ENCODE measurements around the gene CHRNA10. TPM values are rescaled to one million over a fixed set of nuclear protein-coding genes. Genes with fewer than 3 reads are reported as not detected.
"Not testable (repeated sequence)": the region's sequence is repeated elsewhere in the genome, so short reads cannot be mapped to it uniquely, and the experiment has no call there.

CHRNA10 gene
- polyA plus RNA-seq, 1 donor = 5.7 TPM

DNA sequence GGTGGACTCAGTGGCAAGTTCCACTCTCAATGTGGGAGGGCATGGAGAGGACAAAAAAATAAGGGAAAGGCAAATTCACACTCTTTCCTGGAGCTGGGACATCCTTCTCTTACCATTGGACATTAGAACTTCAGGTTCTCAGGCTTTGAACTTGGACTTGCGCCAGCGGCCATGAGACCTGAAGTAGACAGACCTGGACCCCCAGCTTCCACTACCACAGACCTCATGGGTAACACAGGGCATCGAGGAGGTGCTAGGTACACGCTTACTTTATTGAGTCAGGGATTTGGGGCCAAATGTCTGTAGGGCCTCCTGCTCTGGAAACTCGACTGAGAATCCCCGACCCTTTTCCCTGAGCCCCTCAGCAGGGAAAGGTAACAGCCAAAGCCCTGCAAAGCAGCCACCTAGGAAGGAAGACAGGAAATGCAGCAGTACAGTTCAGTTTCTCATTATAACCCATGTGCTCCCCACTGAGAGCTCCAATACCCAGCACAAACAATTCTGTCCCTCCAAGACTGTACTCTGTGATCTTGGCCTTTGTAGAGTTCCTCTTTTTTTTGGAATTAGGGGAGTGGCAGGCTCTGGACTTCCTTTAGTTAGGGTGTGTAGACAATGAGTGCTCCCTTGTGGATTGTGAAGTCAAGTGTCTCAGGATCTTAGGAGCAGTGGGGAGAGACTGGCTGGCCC lies 5.7 kb downstream of the CHRNA10 start:
- no peak for DNase-seq (ENCODE audit: low read depth)

DNA sequence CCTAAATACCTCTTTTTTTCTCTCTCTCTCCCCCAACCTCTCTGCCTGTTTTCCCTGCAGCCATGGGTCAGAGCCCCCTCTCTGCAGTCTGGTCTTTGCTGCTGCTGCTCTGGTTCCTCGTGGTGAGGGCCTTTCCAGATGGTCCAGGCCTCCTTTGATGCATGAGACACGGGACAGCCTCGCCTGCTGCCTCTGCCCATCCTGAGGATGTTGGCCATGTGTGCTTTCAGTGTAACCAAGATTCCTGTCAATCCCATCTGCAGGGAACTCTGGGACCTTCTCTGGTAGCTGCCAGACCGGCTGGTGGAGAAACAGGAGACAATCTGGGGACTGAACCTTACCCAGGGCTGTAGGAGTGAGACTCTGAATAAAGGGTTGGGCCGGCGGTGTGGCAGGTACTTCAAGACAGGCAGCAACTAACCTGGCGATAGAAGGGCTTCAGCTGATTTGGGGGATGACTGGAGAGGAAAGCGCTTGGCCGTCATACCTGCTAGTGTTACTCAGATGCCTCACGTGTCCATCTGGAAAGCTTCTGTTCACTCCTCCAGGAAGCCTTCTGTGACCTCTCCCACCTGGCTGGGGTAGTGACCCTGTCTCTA lies 7.1 kb downstream of the CHRNA10 start:
- no peak for DNase-seq (ENCODE audit: low read depth)

DNA sequence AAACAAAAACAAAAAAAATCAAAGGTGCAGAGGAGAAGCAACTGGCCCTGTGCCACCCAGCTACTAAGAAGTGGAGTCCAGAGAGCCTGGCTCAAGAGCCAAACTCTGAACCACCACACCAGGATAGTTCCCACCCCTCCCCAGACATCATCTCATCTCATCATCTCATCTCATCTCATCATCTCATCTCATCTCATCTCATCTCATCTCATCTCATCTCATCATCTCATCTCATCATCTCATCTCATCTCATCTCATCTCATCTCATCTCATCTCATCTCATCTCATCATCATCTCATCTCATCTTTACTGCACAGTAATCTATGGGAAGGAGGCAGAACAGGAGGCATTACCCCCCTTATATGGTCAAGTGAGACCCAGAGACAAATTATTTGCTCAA lies 8.3 kb downstream of the CHRNA10 start:
- no peak for DNase-seq (ENCODE audit: low read depth)

DNA sequence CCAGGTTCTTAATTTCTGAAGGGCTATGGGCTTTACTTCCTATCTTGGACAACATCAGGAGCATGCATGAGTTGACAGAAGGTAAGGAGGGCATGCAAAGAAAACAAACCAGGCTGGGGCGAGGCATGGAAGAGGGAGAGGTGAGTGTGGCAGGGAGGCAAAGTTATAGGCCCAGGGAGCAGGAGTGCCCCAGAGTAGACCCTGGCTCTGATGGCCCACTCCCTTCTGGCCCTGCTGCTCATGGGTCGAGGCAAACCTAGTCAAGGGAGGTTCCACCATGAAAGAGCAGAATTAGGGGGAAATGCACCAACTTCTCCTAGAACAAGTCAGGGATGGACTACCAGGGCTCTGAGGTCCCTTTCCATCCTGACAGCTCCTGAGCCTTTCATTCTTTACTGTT lies 10.2 kb downstream of the CHRNA10 start:
- DNase-seq (ENCODE audit: low read depth) = no peak

DNA sequence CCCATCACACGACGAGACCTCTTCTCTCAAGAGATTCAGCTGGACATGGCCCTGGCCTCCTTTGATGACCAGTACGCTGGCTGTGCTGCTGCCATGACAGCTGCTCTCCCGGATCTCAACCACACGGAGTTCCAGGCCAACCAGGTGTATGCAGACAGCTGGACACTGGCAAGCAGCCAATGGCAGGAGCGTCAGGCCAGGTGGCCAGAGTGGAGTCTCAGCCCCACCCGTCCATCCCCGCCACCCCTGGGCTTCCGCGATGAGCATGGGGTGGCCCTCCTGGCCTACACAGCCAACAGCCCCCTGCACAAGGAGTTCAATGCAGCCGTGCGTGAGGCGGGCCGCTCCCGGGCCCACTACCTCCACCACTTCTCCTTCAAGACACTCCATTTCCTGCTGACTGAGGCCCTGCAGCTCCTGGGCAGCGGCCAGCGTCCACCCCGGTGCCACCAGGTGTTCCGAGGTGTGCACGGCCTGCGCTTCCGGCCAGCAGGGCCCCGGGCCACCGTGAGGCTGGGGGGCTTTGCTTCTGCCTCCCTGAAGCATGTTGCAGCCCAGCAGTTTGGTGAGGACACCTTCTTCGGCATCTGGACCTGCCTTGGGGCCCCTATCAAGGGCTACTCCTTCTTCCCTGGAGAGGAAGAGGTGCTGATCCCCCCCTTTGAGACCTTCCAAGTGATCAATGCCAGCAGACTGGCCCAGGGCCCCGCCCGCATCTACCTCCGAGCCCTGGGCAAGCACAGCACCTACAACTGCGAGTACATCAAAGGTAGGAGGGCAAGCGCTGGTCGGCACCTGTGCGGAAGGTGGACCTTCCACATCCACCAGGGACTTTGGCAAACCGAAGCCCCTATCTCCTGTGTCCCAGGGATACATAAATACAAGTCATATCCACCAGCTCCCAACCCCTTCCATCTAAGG lies 11.3 kb downstream of the CHRNA10 start:
- DNase-seq (ENCODE audit: low read depth) = no peak

DNA sequence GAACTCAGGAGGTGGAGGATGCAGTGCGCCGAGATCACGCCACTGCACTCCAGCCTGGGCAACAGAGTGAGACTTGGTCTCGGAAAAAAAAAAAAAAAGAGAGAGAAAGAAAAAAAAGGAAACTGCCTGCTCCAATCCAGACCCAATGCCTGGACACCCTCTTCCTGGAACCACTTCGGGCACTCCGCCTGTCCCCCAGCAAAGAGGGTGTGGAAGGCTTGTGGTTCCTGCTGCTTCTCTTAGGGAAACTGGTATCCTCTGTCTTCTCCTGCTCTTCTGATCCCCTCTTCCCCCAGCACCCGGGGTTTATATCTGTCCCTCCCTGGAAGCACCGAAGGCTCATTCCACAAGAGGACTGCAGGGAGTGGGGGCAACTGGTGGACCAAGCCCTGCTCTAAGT lies 12.9 kb downstream of the CHRNA10 start:
- DNase-seq (ENCODE audit: low read depth) = no peak

DNA sequence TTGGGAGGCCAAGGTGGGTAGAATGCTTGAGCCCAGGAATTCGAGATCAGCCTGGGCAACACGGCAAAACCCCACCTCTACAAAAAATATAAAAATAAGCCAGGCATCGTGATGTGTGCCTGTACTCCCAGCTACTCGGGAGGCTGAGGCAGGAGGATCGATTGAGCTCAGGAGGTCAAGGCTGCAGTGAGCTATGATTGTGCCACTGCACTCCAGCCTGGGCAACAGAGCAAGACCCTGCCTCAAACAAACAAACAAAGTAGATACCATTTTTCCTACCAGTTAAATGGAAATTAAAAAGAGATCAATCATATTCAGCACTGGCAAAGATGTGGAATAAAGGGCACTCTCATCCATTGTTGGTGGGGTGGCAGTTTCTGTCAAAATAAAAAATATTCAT lies 13.9 kb downstream of the CHRNA10 start:
- DNase-seq (ENCODE audit: low read depth) = not testable (repeated sequence)

DNA sequence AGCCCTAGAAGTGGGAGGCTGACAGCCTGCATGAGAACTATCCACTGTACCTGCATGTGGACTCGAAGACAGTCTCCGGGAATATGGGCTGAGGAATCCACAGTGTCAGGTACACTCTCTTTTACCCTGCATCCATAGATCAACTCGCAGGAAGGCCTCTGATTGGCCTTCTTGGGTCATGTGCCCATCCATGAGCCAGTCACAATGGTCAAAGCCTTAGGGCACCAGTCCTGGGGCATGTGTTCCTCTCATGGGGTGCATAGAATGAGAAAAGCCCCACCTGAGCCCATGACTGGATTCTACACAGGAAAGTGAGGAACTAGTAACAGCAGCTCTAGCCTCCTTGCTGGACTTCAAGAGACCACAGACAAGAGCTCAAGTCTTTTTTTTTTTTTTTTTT lies 15.6 kb downstream of the CHRNA10 start:
- no peak for DNase-seq (ENCODE audit: low read depth)

DNA sequence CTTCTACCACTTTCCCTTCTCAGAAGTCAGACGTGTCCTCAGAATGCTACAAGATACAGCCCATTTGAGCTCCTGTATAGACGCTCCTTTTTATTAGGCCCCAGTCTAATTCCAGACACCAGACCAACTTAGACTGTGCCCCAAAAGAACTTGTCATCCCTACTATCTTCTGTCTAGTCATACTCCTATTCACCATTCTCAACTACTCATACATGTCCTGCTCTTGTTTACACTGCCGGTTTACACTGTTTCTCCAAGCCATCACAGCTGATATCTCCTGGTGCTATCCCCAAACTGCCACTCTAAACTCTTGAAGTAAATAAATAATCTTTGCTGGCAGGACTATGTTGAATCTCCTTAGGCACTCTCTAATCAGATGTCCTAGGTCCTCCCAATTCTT lies 18.7 kb downstream of the CHRNA10 start:
- not testable (repeated sequence) for DNase-seq (ENCODE audit: low read depth)

DNA sequence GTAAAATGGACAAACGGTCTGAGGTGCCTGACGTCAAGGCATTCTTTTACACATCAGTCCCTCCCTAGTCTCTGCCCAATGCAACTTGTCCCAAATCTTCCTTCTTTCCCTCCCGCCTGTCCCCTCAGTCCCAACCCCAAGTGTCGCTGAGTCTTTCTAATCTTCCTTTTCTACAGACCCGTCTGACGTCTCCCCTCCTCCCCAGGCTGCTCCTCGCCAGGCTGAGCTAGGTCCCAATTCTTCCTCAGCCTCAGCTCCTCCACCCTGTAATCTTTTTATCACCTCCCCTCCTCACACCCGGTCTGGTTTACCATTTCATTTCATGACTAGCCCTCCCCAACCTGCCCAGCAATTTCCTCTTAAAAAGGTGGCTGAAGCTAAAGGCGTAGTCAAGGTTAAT lies 21.8 kb downstream of the CHRNA10 start:
- DNase-seq (ENCODE audit: low read depth) = not testable (repeated sequence)

DNA sequence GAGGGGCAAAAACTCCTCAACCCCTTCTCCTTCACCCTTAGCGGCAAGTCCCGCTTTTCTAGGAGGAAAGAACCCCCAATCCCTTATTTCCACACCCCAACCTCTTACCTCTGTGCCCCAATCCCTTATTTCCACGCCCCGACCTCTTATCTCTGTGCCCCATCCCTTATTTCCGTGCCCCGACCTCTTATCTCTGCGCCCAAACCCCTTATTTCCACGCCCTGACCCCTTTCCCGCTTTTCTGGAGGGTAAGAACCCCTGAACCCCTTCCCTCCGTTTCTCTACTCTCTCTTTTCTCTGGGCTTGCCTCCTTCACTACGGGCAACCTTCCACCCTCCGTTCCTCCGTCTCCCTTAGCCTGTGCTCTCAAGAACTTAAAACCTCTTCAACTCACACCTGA lies 22.3 kb downstream of the CHRNA10 start:
- not testable (repeated sequence) for DNase-seq (ENCODE audit: low read depth)

DNA sequence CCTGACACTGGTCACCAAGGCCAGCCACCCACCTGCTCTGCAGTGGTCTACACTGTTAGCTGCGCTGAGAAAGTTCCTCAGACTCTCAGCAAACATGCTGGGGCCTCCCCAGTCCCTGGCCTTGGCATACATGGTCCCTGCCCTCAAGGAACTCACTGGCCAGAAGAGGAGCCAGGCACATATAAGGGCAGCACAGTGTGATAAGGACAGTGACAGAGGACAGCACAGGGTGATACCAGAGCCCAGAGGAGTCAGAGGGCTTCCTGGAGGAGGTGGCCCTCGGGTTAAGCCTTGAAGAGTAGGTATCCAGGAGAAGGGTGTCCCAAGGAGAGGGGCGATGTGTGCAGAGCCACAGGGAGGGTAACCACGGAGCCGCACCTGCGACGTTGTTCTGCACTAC lies 25.6 kb downstream of the CHRNA10 start:
- DNase-seq (ENCODE audit: low read depth) = no peak

DNA sequence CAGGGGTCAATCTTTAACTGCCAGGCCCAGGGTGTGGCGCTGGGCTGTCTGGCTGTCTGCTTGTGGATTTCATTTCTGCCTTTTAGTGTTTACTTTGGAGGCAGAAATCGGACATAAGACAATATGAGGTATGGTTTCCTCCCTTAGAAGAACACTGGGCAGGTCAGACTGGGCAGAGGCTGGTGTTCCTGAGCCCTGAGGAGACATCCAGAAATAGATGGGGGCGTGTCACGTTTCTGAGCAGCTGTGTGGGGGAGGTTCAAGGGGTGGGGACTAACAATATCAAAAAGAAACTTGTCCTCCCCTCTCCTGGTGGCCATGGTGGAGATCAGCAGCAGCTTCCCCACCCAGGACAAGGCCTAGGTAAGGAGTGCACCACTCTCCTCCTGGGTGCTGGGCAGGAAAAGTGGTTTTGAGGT lies 26.4 kb downstream of the CHRNA10 start, which contains the start of gene ART1:
Gene ART1 (plus strand): TSS at position 312 of the 419 bp plus-strand sequence. CDS start 14,086 bp downstream, outside the sequence.
- no peak for DNase-seq (ENCODE audit: low read depth)

DNA sequence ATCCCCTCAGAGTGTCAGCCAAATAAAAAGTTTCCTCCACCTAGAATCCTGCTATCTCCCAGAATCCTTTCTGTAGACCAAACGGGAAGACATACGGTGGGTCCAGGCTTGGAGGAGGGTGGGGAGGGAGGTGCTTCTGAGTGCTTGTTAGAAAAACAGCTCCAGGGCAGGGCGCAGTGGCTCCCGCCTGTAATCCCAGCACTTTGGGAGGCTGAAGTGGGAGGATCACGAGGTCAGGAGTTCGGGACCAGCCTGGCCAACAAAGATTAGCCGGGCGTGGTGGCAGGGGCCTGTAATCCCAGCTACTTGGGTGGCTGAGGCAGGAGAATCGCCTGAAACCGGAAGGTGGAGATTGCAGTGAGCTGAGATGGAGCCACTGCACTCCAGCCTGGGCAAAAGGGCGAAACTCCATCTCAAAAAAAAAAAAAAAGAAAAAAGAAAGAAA lies 28.1 kb downstream of the CHRNA10 start:
- not testable (repeated sequence) for DNase-seq (ENCODE audit: low read depth)

DNA sequence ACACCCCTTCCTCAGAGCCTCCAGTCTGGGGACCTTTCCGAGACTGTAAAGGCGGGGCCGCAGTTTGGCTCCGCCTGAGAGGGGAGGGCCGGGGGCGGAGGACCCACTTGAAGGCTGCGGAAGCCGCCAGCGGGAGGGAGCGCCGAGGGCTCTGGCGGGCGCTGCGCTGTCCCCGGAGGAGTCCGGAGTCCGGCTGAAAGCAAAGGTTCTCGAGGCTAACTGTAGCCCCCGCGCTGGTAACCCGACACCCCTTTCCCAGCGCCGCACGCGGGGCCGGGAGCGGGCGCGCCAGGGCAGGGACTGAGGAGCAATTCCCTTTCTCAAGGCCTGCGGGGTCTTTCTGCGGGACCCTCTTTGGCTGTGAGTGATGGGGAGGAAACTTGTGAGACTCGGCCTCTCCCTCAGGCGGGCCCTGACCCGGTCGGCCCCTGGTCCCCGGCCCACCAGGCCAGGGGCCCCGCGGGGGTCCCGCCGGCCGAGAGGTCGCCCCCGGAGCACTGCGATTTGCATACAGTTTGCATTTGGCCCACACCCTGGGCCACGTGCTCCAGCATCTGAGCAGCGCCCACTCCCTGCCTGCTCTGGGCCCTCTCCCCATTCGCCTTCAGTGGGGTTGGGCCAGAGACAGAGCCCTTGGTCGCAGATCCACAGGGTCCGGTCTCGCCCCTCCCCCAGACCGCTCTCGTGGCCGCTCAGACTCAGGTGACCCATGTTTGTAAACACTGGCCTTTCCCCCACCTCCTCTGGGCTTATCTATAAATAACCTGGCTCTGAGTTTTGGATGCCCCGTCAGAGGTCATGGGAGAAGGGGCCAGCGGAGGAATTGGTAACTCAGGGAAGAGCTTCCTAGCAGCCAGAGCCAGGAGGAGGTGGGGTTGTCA lies 28.9 kb downstream of the CHRNA10 start:
- peak; percentile 26 for DNase-seq (ENCODE audit: low read depth)

DNA sequence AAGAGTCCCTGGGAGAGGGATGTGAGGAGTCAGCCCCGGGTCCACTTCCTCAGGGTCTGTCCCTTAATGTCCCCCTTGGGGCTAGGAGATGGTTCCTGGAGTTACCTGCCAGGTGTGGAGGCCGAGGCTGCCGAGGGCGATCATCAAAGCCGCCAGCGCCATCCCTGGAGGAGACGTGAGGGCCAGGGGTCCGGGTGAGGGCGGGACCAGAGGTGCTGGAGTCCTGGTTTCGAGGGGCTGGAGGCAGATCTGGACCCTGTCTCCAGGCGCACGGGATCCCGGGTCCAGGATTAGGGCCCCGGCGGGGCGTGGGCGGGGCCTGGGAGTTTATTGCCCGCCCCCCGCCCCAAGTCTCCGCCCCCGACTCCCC lies 29.5 kb downstream of the CHRNA10 start, which contains the start of gene ART5:
Gene ART5 (minus strand): TSS at position 292 of the 370 bp plus-strand sequence. CDS start 130 bp downstream, at position 162.
- DNase-seq (ENCODE audit: low read depth) = no peak

DNA sequence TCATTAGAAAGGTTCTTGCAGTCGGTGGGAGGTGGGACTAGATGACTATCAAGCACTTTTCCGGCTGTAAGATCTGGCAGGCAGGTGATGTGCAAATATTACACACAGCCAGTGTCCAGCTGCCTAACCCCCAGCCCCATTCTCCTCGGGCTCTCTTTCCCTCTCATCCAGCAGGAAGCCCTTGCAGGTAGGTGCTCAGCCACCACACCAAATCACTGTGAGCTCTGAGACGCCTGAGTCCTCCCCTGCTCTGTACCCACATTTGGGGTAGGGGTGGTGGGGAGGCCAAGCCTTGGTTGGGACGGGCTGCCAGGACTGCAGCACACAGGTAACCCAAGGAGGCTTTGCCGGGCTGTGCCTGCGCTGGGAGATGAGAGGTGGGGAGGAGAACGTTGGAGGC lies 30.0 kb downstream of the CHRNA10 start:
- no peak for DNase-seq (ENCODE audit: low read depth)

DNA sequence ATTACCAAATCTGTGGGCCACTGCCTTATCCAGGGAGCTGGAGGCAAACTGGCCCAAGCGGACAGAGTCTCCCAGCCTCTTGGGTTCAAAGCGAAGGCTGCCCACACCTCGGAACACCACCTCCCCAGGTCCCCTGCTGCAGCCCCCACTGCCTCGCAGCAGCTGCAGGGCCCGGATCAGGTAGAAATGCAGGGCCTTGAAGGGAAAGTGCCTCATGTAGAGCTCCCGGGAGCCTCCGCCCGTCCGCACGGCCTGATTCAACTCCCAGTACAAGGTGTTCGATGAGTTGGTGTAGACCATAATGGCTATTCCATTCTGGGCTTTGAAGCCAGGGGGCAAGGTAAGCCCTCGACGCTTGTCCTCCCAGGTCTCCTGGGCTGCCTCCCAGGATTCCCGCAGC lies 31.3 kb downstream of the CHRNA10 start:
- no peak for DNase-seq (ENCODE audit: low read depth)

DNA sequence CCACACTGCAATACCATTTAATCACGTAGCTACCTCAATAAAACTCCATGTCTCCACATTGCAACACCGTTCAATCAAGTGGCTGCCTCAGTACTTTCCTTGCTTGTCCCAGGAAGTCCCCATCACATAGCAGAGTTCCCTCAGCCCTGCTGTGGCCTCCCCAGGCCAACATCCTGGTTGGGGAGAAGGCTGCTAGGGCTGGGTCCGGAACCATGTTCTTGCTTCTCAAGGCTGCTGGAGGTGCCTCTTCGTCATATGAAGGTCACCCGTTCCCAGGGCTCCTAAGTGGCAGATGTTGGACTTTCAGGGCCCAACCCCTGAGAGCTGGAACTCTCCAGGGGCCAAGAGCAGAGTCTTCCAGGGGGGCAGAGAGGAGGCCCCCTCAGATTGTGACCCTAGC lies 32.7 kb downstream of the CHRNA10 start:
- DNase-seq (ENCODE audit: low read depth) = no peak

DNA sequence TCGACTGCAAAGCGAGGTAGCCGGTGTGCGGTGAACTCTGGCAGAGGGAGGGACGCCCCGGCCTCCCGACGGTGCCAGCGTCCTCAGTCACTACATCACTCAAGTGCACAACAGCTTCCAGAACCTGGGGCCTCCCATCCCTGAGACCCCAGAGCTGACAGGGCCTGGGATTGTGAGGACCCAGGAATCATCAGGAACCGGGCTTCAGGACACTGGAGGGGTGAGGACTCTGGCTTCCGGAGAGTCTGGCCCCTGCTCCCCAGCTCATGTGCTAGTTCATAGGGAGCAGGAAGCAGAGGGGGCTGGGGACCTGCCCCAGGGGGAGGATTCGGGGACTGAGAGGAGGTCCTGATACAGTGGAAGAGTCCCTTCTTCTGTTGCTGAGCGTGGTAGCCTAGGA lies 34.0 kb downstream of the CHRNA10 start:
- DNase-seq (ENCODE audit: low read depth) = no peak

DNA sequence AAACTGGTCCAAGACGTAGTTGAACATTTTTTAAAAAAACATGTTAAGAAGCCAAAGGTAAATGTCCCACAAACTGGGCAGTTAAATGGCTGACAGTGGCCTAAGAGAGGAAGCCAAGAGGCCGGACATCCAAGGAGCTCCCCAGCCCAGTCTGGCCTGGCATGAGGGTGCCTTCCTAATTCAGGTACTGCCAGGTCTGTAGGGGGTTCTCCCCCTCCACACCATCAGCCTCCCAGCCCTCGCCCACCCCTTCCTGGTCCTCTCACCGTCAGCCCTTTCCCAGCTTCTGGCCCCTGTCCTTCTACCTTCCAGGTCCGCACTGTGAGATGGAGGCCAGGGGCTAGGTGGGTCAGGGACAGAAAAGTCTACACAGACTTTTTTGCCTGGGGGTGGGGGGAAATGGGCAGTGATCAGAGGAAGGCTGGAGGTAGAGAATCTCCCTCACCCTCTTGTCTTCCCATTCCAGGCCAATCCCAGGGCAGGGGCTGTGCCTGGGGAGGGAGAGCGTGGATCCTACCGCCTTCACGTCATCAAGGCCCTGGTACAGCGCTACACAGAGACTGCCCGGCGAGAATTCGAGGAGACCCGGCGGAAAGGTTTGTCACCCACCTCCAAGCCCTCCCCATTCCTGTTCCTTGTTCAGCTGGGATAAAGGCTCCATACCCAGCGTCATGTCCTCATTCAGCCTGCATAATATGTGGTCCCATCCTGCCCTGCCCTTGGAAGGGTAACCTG lies 35.4 kb downstream of the CHRNA10 start:
- no peak for DNase-seq (ENCODE audit: low read depth)

All from forelimb muscle (tissue), 1 donor.